ENCODE results near the gene DGKB. TPM values are rescaled to one million over a fixed set of nuclear protein-coding genes. Genes with fewer than 3 reads are reported as not detected.

Gene DGKB
- total and polyA plus RNA-seq, 2 of the 8 experiments (the other 6 are each of a cell fraction or from before 2014, with no cell fraction given): 1.9 to 2.6 TPM

DNA sequence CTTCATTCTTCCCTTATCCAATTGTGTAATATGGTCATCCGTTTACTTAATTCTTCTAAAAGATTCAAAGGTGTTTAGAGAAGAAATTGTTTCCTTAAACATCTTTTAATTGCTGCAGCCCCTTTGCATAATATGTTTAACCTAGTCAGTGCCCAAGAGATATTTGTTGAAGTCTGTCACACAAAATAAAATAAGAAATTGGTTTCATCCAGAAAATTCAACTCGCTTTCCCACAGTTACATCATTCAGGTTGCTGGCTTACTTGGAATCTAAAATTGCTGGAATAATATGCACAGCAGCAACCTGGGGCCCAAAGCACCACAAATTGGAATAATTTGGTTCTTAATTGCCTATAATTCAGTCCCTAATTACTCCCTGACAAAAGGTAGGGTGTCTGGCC, 758.0 kb downstream of the DGKB start:
- ChIA-PET CTCF (ENCODE audit: partially characterized antibody) (interaction anchor here (2.2 kb wide), 1 partner anchor 154 kb away, joined by 5 read pairs; no protein-coding TSS in a partner anchor), POLR2A (ENCODE audit: partially characterized antibody) (no interaction called here)
- Histone ChIP-seq H3K18ac (ENCODE audit: extremely low read depth, low read length) (no peak overlapping the region), H3K4me3 (ENCODE audit: extremely low read depth in 1 of 4, insufficient read depth in 2 of 4, low read depth in 3 of 4, low read length in 4 of 4) (no peak overlapping the region), H3K23me2 (ENCODE audit: low read depth, low read length) (no peaks in the 10 kb centered on the region), H3K4ac (replicated peaks; ENCODE audit: insufficient read length, low read depth, low read length) (no peak overlapping the region), H2BK120ac (replicated peaks; ENCODE audit: low read depth, low read length) (no peak overlapping the region), H3K36me3 (ENCODE audit: control insufficient read depth in 2 of 4, insufficient read depth in 4 of 4, low read length in 3 of 4) (no peaks in the 10 kb centered on the region), H3K9ac (replicated peaks in 1 of 4; ENCODE audit: extremely low read depth in 1 of 4, low read depth in 3 of 4, low read length in 3 of 4) (no peak overlapping the region), H4K20me1 (replicated peaks in 1 of 2; ENCODE audit: control insufficient read depth in 1 of 2, insufficient read depth in 2 of 2, low read length in 2 of 2) (no peaks in the 10 kb centered on the region), H3K23ac (ENCODE audit: insufficient read length) (no peak overlapping the region), H3K79me1 (ENCODE audit: low read depth, low read length) (no peaks in the 10 kb centered on the region), H4K8ac (ENCODE audit: extremely low read depth, insufficient read depth, low read length) (no peak overlapping the region), H3K14ac (ENCODE audit: insufficient read length) (no peak overlapping the region), H3K9me3 (ENCODE audit: insufficient read depth in 2 of 2, low read depth in 1 of 2, low read length in 1 of 2) (no peaks in the 10 kb centered on the region), H4K91ac (replicated peaks; ENCODE audit: insufficient read length, low read length) (no peak overlapping the region), H4K5ac (ENCODE audit: insufficient read length, low read depth, low read length) (no peak overlapping the region), H3K56ac (replicated peaks; ENCODE audit: insufficient read length, low read depth, low read length) (no peak overlapping the region), H3K4me1 (replicated peaks in 1 of 4; ENCODE audit: control insufficient read depth in 3 of 4, insufficient read depth in 4 of 4, low read length in 3 of 4) (0 out of 7 replicates have a peak, but pooled peaks cover 0 to 1% (median 0%) of the 10 kb centered on the region in 4 experiments), H3K79me2 (ENCODE audit: control insufficient read depth in 1 of 2, insufficient read depth in 2 of 2, low read length in 2 of 2) (no peaks in the 10 kb centered on the region), H2BK20ac (ENCODE audit: low read length) (no peak overlapping the region), H2BK15ac (ENCODE audit: low read length) (no peak overlapping the region), H3K4me2 (ENCODE audit: insufficient read depth in 1 of 2, low read depth in 2 of 2, low read length in 2 of 2) (no peak overlapping the region), H3K27ac (ENCODE audit: low read depth, low read length) (no peak overlapping the region), H2BK5ac (ENCODE audit: low read depth, low read length) (no peak overlapping the region), H2AFZ (ENCODE audit: low read length) (no peak overlapping the region), H2BK12ac (ENCODE audit: low read depth, low read length) (no peak overlapping the region), H2AK5ac (ENCODE audit: low read depth, low read length) (no peak overlapping the region), H3K27me3 (replicated peaks in 1 of 4; ENCODE audit: control insufficient read depth in 3 of 4, extremely low read depth in 1 of 4, insufficient read depth in 3 of 4, low read length in 3 of 4) (no peaks in the 10 kb centered on the region)
- 83% methylated on average over 2 of the region's 2 CpGs; no CpG with 5 or more reads in 1 of the 2 experiments for WGBS, 2 experiments (ENCODE audit: extremely low coverage in 1 of 2, insufficient coverage in 1 of 2, insufficient read length in 1 of 2, insufficient replicate concordance in 2 of 2, low coverage in 1 of 2, low lambda C conversion rate in 2 of 2, missing lambda C conversion rate in 1 of 2)
- no peak for TF ChIP-seq GTF2F1 (IDR thresholded peaks at IDR 0.05; ENCODE audit: borderline replicate concordance, low read depth, low read length)
- no peak for TF ChIP-seq SUZ12 (IDR thresholded peaks at IDR 0.05; ENCODE audit: low read length)
- TF ChIP-seq BACH1 (IDR thresholded peaks at IDR 0.05; ENCODE audit: low read length): no peak
- TF ChIP-seq, protein P1, sequence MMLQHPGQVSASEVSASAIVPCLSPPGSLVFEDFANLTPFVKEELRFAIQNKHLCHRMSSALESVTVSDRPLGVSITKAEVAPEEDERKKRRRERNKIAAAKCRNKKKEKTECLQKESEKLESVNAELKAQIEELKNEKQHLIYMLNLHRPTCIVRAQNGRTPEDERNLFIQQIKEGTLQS (IDR thresholded peaks at IDR 0.05; ENCODE audit: insufficient read depth, low read depth, low read length): no peak
- no peak for TF ChIP-seq SIRT6 (IDR thresholded peaks at IDR 0.05; ENCODE audit: low read length)
- TF ChIP-seq SAP30 (IDR thresholded peaks at IDR 0.05; ENCODE audit: insufficient read depth, insufficient replicate concordance, low read length): no peak
- TF ChIP-seq HDAC2 (IDR thresholded peaks at IDR 0.05; ENCODE audit: borderline replicate concordance in 1 of 2, low read depth in 2 of 2, low read length in 2 of 2): no peak
- no peak for TF ChIP-seq JUN (IDR thresholded peaks at IDR 0.05; ENCODE audit: low read depth, low read length)
- TF ChIP-seq, protein P2, sequence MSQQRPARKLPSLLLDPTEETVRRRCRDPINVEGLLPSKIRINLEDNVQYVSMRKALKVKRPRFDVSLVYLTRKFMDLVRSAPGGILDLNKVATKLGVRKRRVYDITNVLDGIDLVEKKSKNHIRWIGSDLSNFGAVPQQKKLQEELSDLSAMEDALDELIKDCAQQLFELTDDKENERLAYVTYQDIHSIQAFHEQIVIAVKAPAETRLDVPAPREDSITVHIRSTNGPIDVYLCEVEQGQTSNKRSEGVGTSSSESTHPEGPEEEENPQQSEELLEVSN (IDR thresholded peaks at IDR 0.05): no peak
- no peak for DNase-seq (ENCODE audit: low read depth in 1 of 2, low spot score in 2 of 2)
- no peak for FAIRE-seq

Data from H1 (cell line).